NCI-H146 treated with DMSO at 0.1 percent for 48 hours (cell line): ENCODE data around the gene RNF157.
"Not testable (repeated sequence)": the region's sequence is repeated elsewhere in the genome, so short reads cannot be mapped to it uniquely, and the experiment has no call there.

Source experiments
- DNase-seq: peaks from one replicate; lab custom pipeline; 2025; ENCODE audit not compliant: unreplicated experiment; lab: John Stamatoyannopoulos, UW

Gene RNF157

GRCh38 chr17:76195281-76196096 is 44.8 kb downstream of the RNF157 start:
- no peak for DNase-seq

DNA sequence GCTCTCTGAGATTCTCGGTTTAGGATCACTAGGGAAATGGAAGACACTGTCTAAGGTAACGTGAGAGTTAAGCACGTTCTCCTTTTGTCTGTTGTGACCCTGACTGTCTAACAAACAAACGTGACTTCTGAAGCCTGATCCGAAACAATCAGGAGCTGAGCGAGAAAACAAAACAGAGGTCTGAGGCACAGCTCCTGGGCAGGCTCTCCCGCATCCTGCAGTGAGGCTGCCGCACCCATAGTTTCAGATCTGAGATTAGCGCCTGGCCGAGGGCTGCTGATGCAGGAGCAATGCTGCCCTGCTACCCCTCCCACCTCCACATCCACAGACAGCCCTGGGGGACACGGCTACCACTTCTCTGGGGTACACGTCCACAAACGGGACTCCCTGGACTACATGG is 46.7 kb downstream of the RNF157 start:
- no peak for DNase-seq

DNA sequence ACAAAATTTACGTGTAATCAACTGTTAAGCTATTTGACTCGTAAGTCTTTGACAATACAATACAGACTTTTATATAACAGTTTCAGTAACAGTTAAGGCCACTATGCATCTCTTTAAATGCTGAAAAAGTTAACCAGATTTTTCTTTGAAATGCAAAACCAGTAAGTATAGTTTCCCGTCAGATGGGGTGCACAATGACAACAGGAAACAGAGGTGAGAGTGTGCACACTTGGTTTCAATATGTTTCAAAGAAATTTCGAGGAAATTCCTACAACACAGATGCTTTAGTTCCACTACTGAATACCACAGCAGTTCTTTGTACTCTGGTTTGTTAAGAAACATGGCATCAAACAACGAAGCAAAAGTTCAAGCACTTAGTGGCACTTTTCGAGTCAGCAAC is 48.4 kb downstream of the RNF157 start:
- DNase-seq: no peak

- no peak for DNase-seq
Observed at GRCh38 chr17:76189741-76190140, 50.6 kb downstream of the RNF157 start.

- DNase-seq: no peak
Observed at GRCh38 chr17:76189247-76189646, 51.0 kb downstream of the RNF157 start.

GRCh38 chr17:76188213-76189016 is 51.9 kb downstream of the RNF157 start:
- DNase-seq: no peak

DNA sequence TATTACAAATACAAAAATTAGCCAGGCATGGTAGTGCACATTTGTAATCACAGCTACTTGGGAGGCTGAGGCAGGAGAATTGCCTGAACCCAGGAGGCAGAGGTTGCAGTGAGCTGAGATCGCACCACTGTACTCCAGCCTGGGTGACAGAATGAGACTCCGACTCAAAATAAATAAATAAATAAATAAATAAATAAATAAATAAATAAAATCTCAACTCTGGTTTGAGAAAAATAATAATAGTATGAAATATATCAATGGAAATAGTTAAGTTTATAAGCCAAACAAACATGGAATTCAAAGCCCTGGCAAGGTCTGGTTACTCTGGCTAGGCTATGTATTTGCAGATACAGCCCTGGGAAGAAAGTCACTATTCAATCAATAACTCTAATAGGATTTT is 53.5 kb downstream of the RNF157 start:
- DNase-seq: not testable (repeated sequence)

DNA sequence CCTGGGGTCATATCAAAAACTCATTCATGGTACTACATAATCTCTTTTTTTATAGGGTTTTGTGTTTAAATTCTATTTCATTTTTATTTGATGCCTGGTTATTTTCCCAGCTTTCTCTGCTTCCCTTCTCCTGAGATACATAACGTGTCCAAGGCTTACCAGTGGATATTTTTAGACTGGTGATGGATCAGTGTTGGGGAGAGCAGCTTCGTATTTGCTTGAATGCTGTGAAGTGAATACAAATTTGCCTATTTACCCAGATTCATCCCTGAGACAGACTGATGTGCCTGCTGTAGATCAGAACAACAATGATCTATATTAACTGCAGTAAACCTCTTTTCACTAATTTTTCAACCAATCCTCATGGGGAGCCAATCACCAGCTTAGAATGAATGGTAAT is 56.0 kb downstream of the RNF157 start:
- DNase-seq: no peak

DNA sequence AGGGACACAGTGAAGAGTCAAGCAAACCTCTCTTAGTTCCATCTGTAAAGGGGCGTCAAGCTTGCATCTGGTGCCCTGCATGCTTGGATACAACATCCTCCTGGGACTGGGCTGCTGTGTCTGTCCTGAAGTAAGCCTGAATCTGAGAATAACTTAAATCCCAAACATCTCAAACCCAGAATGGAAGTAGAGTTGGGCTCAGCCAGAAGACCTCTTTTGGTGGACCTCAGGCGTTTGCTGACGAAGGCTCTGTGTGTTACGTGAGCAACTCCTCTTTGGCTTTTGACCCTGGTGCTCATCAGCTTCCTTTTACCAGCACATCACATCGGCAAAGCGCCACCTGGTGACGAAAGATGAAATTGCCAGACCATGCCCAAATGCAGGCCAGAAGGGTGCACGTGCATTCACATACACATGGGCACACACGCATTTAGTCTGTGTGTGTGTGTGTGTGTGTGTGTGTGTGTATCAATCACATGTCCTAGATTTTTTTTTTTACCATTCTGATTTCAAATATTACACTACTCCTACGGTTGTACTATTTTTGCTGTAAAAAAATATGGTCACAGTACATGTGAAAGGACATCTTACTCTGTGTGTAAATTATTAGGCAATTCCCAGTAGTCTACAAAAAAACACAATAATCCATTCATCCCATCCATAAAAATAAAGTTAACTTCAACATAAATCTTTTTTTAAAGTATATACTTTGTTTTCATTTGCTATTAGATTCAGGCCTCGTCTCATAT is 58.1 kb downstream of the RNF157 start:
- peak; percentile 58 for DNase-seq

- DNase-seq: no peak
Observed at GRCh38 chr17:76179496-76180467, 60.5 kb downstream of the RNF157 start.

DNA sequence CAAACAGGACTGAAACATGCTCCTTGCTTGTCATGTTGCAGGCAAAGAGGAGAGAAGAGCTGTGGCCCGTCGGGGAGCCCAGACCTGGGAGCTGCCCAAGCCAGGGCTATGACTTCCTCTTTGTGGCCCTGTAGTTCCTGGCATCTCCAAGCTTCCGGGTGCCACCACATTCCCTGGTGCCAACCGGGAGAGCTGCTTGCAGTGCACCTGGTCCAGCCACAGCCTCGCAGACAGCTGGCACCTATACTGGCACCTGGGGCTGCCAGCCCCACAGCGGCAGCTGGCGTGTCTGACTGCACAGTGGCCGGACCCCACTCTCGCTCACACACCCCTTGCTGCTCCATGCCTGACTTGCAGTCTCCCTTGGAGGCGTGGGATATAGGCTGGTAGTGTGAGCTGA is 62.2 kb downstream of the RNF157 start:
- no peak for DNase-seq

DNA sequence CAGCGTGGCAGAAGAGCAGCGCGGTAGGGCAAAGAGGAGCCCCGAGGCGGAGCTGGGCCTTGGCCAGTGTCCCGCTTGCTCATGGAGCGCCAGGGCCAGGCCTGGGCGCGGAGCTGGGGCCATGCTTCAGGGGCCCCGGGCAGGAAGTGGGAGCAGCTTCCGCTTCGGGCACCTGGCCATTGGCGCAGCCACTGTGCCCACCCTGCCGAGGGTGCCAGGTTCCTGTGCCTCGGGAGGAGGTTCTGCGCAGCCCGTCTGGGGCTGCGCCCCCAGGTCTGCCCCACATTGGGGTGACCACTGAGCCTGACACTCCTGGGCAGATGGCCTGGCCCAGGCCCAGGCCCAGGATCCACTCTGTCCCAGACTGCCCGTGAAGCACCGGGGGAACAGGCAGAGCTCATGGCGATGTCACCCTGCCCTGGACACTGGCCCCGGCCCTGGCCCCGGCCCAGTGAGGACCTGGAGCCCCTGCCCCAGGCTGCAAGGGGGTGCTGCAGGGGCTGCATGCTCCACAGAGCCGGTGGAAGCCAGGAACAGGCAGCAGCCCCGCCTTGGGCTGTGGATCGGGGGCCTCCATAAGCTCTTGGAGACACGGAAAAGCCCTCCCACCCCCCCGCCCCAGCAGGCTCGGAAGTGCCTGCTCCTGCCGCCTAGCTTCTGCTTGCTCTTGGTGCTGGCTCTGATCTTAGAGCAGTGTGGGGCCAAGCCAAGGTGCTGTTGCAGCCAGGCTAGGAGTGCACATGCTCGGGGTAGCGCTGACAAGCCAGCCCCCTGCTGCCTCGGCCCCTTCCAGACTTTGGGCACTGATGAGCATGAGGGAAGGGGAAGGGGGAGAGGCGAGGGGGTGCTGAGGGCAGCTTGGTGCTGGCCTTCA is 63.4 kb downstream of the RNF157 start:
- DNase-seq: no peak

DNA sequence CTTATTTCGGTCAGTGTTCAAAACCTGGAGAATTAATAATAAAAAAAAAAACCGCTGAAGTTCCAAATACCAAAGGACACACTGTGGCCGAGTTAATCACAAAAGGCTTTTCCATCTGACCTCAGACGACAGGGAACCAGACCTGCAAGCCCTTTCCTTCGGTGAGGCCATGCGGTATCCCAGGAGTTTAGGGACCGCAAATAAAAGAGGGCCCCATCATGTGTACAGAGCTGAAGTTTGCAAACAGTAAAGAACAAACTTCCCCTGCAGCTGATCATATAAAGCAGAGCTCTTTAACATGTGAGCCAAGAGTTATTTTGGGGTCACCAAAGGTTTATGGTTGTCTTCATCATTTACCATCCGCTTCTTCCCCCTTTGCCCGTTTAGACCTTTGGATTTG is 66.3 kb downstream of the RNF157 start:
- no peak for DNase-seq

- DNase-seq: no peak
Observed at GRCh38 chr17:76173474-76173873, 66.8 kb downstream of the RNF157 start.

DNA sequence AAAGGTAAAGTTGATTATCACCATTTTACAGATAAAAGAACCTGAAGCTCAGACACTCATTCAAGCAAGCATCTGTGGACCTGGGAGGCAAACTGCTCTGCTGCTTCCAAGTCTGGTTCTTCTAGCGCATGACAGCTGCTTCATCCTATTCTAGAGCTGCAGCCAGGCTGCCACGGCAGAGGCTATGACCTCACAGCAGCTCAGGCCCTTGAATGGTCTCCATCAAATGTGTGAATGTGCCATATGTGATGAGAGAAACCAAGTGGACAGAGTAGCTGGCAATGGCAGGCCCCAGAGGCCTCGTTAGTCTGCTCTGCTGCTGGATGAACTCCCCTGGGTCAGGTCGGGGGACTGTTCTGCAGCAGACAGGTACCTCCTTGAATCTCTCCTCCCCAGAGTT is 68.6 kb downstream of the RNF157 start:
- no peak for DNase-seq

GRCh38 chr17:76170114-76170513 is 70.2 kb downstream of the RNF157 start:
- DNase-seq: no peak

GRCh38 chr17:76166906-76167305 is 73.4 kb downstream of the RNF157 start:
- DNase-seq: no peak

GRCh38 chr17:76166168-76166567 is 74.1 kb downstream of the RNF157 start:
- DNase-seq: no peak

DNA sequence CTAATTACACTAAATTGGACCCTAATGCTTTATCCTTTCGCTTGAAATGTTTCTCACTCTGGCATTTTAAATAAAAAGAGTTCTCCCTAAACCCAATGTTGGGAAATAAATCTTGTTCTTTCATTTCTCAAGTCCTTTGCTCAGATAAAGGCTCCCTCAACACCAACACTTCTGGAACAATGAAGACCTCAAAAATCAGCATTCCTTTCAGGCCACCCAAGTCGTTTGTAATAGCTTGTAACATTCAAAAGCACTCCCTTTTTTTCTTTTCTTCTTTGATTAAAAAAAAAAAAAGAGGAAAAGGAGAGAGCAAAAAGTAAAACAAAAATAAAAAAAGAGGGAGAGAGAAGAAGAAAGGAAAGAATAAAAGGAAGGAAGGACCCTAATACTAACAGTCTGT is 76.0 kb downstream of the RNF157 start:
- no peak for DNase-seq

DNA sequence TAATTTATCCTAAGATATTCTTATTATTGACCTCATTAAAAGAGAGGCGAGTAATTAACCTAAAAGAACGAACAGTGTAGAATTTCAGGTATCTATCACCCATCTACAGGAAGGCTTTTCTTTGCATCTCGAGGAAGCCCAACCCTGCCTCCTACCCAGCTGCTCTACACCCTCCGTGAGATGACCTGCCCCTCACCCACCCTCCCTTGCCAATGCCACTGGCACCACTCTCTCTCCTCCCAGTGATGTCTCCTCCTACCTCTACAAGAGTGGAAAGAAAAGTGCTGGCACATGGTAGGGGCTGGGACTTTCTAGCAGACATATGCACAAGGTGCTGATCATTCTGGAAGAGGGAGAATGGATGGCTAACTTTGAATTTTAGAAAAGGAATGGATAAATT is 76.4 kb downstream of the RNF157 start:
- no peak for DNase-seq
